Natural killer cell (primary cell): ENCODE data around the gene ALG14. TPM values are rescaled to one million over a fixed set of nuclear protein-coding genes. Genes with fewer than 3 reads are reported as not detected.

Experiments used
- ATAC-seq, 3 donors: fragments of 150-1000 bp in 2 of 3; fragments of 200-7000 bp in 1 of 3; cut with Tn5 transposase; 1 replicate in 1 of 3; 2 replicates in 2 of 3; pipeline ENCODE4 v1.10.0; 2021; ENCODE audit warnings: mild to moderate bottlenecking in 2 of 3, moderate library complexity in 2 of 3
- DNase-seq, 2 donors: peaks; one replicate each; pipeline versions ENCODE4 v3.0.0 to v3.0.0-alpha.2; 2013 to 2021; ENCODE audit warnings: mixed read lengths in 1 of 2
- H3K27ac ChIP-seq: one replicate; pipeline ENCODE4 v1.5.1; 2013; ENCODE audit warnings: mild to moderate bottlenecking, low read length
- H3K27me3 ChIP-seq: one replicate; pipeline ENCODE4 v1.6.1; 2013; ENCODE audit warnings: low read length; ENCODE audit not compliant: control insufficient read depth, insufficient read depth
- H3K36me3 ChIP-seq: one replicate; pipeline ENCODE4 v1.6.1; 2013; ENCODE audit warnings: low read length; ENCODE audit not compliant: control insufficient read depth, insufficient read depth
- H3K4me1 ChIP-seq: one replicate; pipeline ENCODE4 v1.6.1; 2013; ENCODE audit warnings: low read length; ENCODE audit not compliant: control insufficient read depth, insufficient read depth
- H3K4me3 ChIP-seq: one replicate; pipeline ENCODE4 v1.5.1; 2013; ENCODE audit warnings: low read length
- H3K9me3 ChIP-seq: one replicate; pipeline ENCODE4 v1.6.1; 2013; ENCODE audit warnings: low read length; ENCODE audit not compliant: control insufficient read depth, insufficient read depth
- H3K27ac Mint-ChIP-seq, 2 donors: one replicate each; pipeline ENCODE4 v1.8.0; 2022; ENCODE audit warnings: mild to moderate bottlenecking in 2 of 2, mixed read lengths in 2 of 2, moderate library complexity in 1 of 2
- H3K27me3 Mint-ChIP-seq, 2 donors: one replicate each; pipeline ENCODE4 v1.8.0; 2022; ENCODE audit warnings: low read depth in 2 of 2, mixed read lengths in 2 of 2
- H3K36me3 Mint-ChIP-seq: one replicate; pipeline ENCODE4 v1.8.0; 2022; ENCODE audit warnings: mixed read lengths
- H3K4me1 Mint-ChIP-seq, 2 donors: one replicate each; pipeline ENCODE4 v1.8.0; 2022; ENCODE audit warnings: mixed read lengths in 2 of 2
- H3K4me3 Mint-ChIP-seq: one replicate; pipeline ENCODE4 v1.8.0; 2022; ENCODE audit warnings: mild to moderate bottlenecking, moderate library complexity, mixed read lengths
- H3K9me3 Mint-ChIP-seq, 2 donors: one replicate each; pipeline ENCODE4 v1.8.0; 2022; ENCODE audit warnings: mixed read lengths in 2 of 2
- CTCF ChIP-seq: fragments of 200-600 bp; IDR thresholded peaks from one replicate; pipeline ENCODE4 v1.8.0; 2022; ENCODE audit warnings: antibody characterized with exemption
- WGBS: methylation state at CpG from one replicate; pipeline ENCODE4 v1.1.7; 2013; ENCODE audit warnings: missing lambda C conversion rate; ENCODE audit not compliant: insufficient coverage; 5-methylcytosine and 5-hydroxymethylcytosine counted together
- intact Hi-C: fragments of 100-400 bp; cut with micrococcal nuclease; formaldehyde crosslinking; loops from one replicate; pipeline ENCODE4 v1.14.2; 2022
- total RNA-seq, 4 donors: library from RNA; stranded (reverse); fragments of 120-200 nt in 1 of 4; gene quantifications; one replicate each; pipeline versions ENCODE4 v1.2.3 to v1.2.4, GENCODE V29; 2013 to 2022

Gene ALG14
- total RNA-seq, 3 donors from 2014 or later (not counting 1 experiment from before 2014, with no cell fraction given): 0.48 to 2.3 (median 1.1) TPM

GRCh38 chr1:94931254-94931841 lies 141.4 kb downstream of the ALG14 start:
- Mint-ChIP-seq H3K4me1 (peaks cover 7 to 8% of the 10 kb centered on the region in 2 donors), H3K36me3 (no peaks in the 10 kb centered on the region), H3K27me3 (peaks cover 16 to 25% of the 10 kb centered on the region in 2 donors), H3K27ac (no peak overlapping the region), H3K9me3 (no peaks in the 10 kb centered on the region), H3K4me3 (no peak overlapping the region)
- no peaks in the 10 kb centered on the region for H3K9me3 ChIP-seq
- no peaks in the 10 kb centered on the region for H3K36me3 ChIP-seq
- H3K4me1 ChIP-seq: peaks cover 8% of the 10 kb centered on the region
- DNase-seq (no peak), ATAC-seq (no peak)
- intact Hi-C loops: no loop called here
- 91% methylated on average over 7 of the region's 7 CpGs for WGBS
- no peaks in the 10 kb centered on the region for H3K27me3 ChIP-seq
- H3K4me3 ChIP-seq: no peak overlapping the region
- no peak overlapping the region for H3K27ac ChIP-seq
- TF ChIP-seq CTCF: no peak

- H3K4me1 ChIP-seq: peaks cover 16% of the 10 kb centered on the region
- peaks cover 9% of the 10 kb centered on the region for H3K27me3 ChIP-seq
- no peak overlapping the region for H3K4me3 ChIP-seq
- DNase-seq (no peak), ATAC-seq (no peak)
- H3K27ac ChIP-seq: no peak overlapping the region
- TF ChIP-seq CTCF: no peak
- Mint-ChIP-seq H3K4me1 (peaks cover 15 to 17% of the 10 kb centered on the region in 2 donors), H3K27me3 (peaks cover 22 to 33% of the 10 kb centered on the region in 2 donors), H3K4me3 (no peak overlapping the region), H3K9me3 (no peaks in the 10 kb centered on the region), H3K27ac (no peak overlapping the region), H3K36me3 (no peaks in the 10 kb centered on the region)
- intact Hi-C loops: no loop called here
- WGBS: 97% methylated on average over 11 of the region's 11 CpGs
- H3K9me3 ChIP-seq: no peaks in the 10 kb centered on the region
- no peaks in the 10 kb centered on the region for H3K36me3 ChIP-seq
These were observed 143.2 kb downstream of the ALG14 start for GRCh38 chr1:94929351-94930217.

GRCh38 chr1:94928293-94928939 lies 144.3 kb downstream of the ALG14 start:
- H3K27me3 Mint-ChIP-seq: peaks cover 33 to 42% of the 10 kb centered on the region in 2 donors
- intact Hi-C loops: no loop called here
- Histone ChIP-seq H3K9me3 (no peaks in the 10 kb centered on the region), H3K4me1 (peaks cover 16% of the 10 kb centered on the region), H3K4me3 (no peak overlapping the region), H3K36me3 (no peaks in the 10 kb centered on the region), H3K27ac (no peak overlapping the region), H3K27me3 (peaks cover 14% of the 10 kb centered on the region)
- H3K4me1 Mint-ChIP-seq: peaks cover 21 to 23% of the 10 kb centered on the region in 2 donors
- DNase-seq: no peak
- H3K36me3 Mint-ChIP-seq: no peaks in the 10 kb centered on the region
- H3K9me3 Mint-ChIP-seq: no peaks in the 10 kb centered on the region
- peak overlapping the region in 1 of 2 donors; percentile 68 for H3K27ac Mint-ChIP-seq
- no peak for TF ChIP-seq CTCF
- ATAC-seq: no peak
- peak overlapping the region; percentile 90 for H3K4me3 Mint-ChIP-seq
- 96% methylated on average over 7 of the region's 7 CpGs for WGBS
